LNCAP (cell line): ENCODE results near the gene NR6A1.

Source experiments
- TF ChIP-seq, protein P1 (sequence below): fragments of 450-650 bp; IDR thresholded peaks from 2 replicates; pipeline ENCODE4 v1.5.1; 2017; ENCODE audit warnings: mild to moderate bottlenecking

Gene NR6A1

DNA sequence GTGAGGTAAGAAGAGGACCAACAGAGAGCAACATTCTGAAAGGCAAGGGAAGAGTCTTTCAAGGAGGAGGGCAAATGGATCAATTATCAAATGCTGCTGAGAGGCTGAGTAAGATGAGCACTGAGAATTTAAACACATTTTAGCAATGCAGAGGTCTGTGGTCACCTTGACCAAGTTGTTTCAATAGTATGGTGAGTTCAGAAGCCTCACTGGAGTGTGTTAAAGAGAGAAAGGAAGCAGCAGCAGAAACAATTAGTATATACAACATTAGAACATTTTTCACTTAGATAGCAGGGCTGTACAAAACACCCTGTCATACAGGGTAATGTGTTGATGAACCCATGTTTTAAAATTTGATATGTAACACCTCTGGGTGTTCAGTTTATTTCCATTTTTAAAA lies 131.5 kb downstream of the NR6A1 start:
- TF ChIP-seq, protein P1, sequence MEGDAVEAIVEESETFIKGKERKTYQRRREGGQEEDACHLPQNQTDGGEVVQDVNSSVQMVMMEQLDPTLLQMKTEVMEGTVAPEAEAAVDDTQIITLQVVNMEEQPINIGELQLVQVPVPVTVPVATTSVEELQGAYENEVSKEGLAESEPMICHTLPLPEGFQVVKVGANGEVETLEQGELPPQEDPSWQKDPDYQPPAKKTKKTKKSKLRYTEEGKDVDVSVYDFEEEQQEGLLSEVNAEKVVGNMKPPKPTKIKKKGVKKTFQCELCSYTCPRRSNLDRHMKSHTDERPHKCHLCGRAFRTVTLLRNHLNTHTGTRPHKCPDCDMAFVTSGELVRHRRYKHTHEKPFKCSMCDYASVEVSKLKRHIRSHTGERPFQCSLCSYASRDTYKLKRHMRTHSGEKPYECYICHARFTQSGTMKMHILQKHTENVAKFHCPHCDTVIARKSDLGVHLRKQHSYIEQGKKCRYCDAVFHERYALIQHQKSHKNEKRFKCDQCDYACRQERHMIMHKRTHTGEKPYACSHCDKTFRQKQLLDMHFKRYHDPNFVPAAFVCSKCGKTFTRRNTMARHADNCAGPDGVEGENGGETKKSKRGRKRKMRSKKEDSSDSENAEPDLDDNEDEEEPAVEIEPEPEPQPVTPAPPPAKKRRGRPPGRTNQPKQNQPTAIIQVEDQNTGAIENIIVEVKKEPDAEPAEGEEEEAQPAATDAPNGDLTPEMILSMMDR, result no peak

DNA sequence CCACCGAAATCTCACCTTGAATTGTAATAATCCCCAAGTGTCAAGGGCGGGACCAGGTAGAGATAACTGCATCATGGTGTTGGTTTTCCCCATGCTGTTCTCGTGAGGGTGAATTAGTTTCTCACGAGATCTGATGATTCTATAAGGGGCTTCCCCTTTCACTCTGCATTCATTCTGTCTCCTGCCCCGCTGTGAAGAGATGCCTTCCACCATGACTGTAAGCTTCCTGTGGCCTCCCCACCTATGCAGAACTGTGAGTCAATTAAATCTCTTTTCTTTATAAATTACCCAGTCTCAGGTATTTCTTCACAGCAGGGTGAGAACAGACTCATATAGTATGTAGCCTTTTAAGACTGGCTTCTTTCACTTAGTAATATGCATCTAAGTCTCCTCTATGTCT lies 135.8 kb downstream of the NR6A1 start:
- TF ChIP-seq, protein P1, result no peak

DNA sequence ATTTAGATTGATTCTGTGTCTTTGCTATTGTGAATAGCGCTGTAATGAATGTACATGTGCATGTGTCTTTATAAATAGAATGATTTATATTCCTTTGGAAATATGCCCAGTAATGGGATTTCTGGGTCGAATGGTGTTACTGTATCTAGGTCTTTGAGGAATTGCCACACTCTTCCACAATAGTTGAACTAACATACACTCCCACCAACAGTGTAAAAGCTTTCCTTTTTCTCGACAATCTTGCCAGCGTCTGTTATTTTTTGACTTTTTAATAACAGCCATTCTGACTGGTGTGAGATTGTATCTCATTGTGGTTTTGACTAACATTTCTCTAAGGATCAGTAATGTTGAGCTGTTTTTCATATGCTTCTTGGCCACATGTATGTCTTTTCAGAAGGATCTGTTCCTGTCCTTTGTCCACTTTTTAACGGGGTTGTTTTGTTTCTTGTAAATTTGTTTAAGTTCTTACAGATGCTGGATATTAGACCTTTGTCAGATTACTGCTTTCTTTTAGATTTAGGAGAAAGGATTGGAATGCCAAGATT lies 139.0 kb downstream of the NR6A1 start:
- TF ChIP-seq, protein P1, result no peak

DNA sequence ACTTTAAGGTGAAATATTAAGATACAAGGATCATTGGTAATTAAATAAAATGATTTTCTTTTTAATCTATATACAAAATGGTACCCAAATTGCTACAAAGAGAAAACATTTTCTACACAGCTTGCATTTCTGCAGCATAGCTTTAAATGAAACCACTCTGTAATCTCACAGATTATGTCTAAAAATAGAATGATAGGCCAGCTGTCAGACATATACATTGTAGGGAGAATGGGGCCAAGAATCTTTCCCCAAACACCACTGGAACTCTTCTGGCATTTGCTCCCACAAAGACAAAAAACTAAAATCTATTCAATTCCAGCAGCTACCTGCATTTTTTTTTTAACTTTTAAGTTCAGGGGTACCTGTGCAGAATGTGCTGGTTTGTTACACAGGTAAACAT lies 139.8 kb downstream of the NR6A1 start:
- TF ChIP-seq, protein P1, result no peak

DNA sequence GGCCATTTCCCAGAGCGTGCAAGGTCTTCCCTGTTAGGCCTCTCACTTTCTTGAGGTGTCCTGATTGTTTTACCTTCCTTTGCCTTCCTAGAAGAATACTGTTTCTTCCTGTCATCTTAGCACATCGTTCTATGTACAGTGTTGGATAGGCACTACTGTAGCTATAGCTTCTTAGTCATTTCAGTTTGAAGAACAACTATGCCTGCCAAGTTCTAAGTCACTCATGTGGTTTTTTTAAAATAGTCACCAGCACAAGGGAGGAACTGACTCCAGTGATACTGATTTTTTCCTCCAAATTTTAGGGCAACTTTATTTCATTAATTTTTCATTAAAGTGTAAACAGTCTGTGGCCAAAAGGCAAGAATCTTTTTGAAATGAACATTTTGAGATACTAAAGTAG lies 141.5 kb downstream of the NR6A1 start:
- TF ChIP-seq, protein P1, result no peak

DNA sequence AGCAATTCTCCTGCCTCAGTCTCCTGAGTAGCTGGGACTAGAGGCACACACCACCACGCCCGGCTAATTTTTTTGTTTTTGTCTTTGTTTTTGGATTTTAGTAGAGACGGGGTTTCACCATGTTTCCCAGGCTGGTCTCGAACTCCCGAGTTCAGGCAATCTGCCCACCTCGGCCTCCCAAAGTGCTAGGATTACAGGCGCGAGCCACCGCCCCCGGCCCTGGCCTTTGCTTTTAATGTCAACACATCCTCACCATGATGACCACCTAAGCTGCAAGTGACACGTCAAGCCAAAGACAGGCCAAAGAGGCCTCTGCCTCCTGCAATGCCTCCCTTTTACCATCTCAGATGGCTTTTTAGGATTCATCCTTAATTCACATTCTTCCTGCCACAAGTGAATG lies 142.4 kb downstream of the NR6A1 start:
- TF ChIP-seq, protein P1, result no peak

DNA sequence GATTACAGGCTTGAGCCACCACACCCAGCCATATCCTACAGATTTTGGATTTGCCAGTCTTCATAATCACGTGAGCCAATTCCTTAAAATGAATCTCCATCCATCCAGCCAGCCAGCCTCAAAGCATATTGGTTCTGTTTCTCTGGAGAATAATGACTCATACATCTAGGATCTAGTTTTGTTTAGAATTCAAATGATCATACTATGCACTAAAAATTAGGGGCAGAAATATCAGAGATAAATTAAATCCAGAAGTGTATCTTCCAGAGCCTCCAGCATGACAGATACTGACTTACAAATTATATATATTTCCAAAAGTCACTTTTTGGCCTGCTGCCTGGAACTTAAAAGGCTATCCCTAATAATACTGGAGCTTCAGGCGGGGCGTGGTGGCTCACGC lies 144.8 kb downstream of the NR6A1 start:
- TF ChIP-seq, protein P1, result no peak

DNA sequence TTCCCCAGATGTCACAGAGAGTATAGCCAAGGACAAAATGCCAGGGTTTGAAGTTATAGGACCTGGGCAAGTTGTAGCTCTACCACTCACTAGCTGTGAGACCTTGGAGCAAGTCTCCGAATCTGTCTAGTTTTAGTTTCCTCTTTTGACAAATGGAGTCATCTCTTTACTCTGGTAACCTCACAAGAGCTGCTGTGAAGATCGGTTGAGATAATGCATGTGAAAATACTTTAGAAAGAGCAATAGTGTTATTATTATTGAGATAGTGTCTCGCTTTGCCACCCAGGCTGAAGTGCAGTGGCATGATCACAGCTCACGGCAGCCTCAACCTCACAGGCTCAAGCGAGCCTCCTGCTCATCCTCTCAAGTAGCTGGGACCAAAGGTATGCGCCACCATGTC lies 146.0 kb downstream of the NR6A1 start:
- TF ChIP-seq, protein P1, result no peak
